ENCODE data around the gene METTL5. TPM values are rescaled to one million over a fixed set of nuclear protein-coding genes. Genes with fewer than 3 reads are reported as not detected.

Gene METTL5
- total RNA-seq, 2 experiments from 2014 or later: 13.2 to 16.0 TPM

- H3K27me3 Mint-ChIP-seq: peaks cover 28% of the 10 kb centered on the region
- no peak for ATAC-seq (ENCODE audit: poor library complexity)
- CTCF ChIA-PET: interaction anchor here (0.8 to 1.0 kb wide), 3 partner anchors 8 to 151 kb away, joined by 3 to 6 read pairs (median 4); partner anchors contain the start of gene SSB
These were observed 34.1 kb downstream of the METTL5 start for GRCh38 chr2:169790581-169790980.

GRCh38 chr2:169782513-169782912 lies 42.2 kb downstream of the METTL5 start:
- H3K4me1 Mint-ChIP-seq (ENCODE audit: low read depth): no peaks in the 10 kb centered on the region
- H3K4me3 Mint-ChIP-seq: no peak overlapping the region
- H3K36me3 Mint-ChIP-seq (ENCODE audit: low read depth): no peaks in the 10 kb centered on the region
- no peak overlapping the region for H3K27ac Mint-ChIP-seq
- H3K9me3 Mint-ChIP-seq: no peaks in the 10 kb centered on the region
- H3K27ac ChIP-seq (ENCODE audit: low read depth in 1 of 2, low read length in 2 of 2): no peak overlapping the region
- no peaks in the 10 kb centered on the region for H3K9me3 ChIP-seq (ENCODE audit: control insufficient read depth in 1 of 2, insufficient read depth in 1 of 2, low read length in 2 of 2)
- DNase-seq (no peak), ATAC-seq (ENCODE audit: poor library complexity) (no peak)
- intact Hi-C loops (cut with DNase I, micrococcal nuclease): no loop called here
- no peak overlapping the region for H3K4me3 ChIP-seq (ENCODE audit: low read length)
- peaks cover 15% of the 10 kb centered on the region for H3K27me3 Mint-ChIP-seq
- H3K27me3 ChIP-seq (ENCODE audit: control insufficient read depth in 1 of 2, insufficient read depth in 2 of 2, low read length in 2 of 2): peaks cover 0 to under 1% of the 10 kb centered on the region in 2 experiments
- no peaks in the 10 kb centered on the region for H3K36me3 ChIP-seq (ENCODE audit: insufficient read depth, low read length)
- H3K4me1 ChIP-seq (ENCODE audit: insufficient read depth, low read length): no peaks in the 10 kb centered on the region
- ChIA-PET POLR2A (no interaction called here), CTCF (no interaction called here)
- no peak for TF ChIP-seq CTCF (IDR thresholded peaks at IDR 0.05)

More at GRCh38 chr2:169790581-169790980, 34.1 kb downstream of the METTL5 start:
- DNase-seq: no peak
- no peak for TF ChIP-seq CTCF (IDR thresholded peaks at IDR 0.05)
- no peaks in the 10 kb centered on the region for H3K4me1 Mint-ChIP-seq (ENCODE audit: low read depth)
- peaks cover 10 to 23% of the 10 kb centered on the region in 2 experiments for H3K27me3 ChIP-seq (ENCODE audit: control insufficient read depth in 1 of 2, insufficient read depth in 2 of 2, low read length in 2 of 2)
- no peak overlapping the region for H3K27ac Mint-ChIP-seq
- no peak overlapping the region for H3K27ac ChIP-seq (ENCODE audit: low read depth in 1 of 2, low read length in 2 of 2)
- no peak overlapping the region for H3K4me3 ChIP-seq (ENCODE audit: low read length)
- POLR2A ChIA-PET: interaction anchor here (0.6 kb wide), 1 partner anchor 10 kb away, joined by 3 read pairs; no protein-coding TSS in a partner anchor
- no peaks in the 10 kb centered on the region for H3K9me3 ChIP-seq (ENCODE audit: control insufficient read depth in 1 of 2, insufficient read depth in 1 of 2, low read length in 2 of 2)
- intact Hi-C loops (cut with DNase I, micrococcal nuclease): no loop called here
- no peaks in the 10 kb centered on the region for H3K36me3 Mint-ChIP-seq (ENCODE audit: low read depth)
- H3K36me3 ChIP-seq (ENCODE audit: insufficient read depth, low read length): no peaks in the 10 kb centered on the region
- no peaks in the 10 kb centered on the region for H3K9me3 Mint-ChIP-seq
- H3K4me1 ChIP-seq (ENCODE audit: insufficient read depth, low read length): peaks cover 6% of the 10 kb centered on the region
- no peak overlapping the region for H3K4me3 Mint-ChIP-seq

DNA sequence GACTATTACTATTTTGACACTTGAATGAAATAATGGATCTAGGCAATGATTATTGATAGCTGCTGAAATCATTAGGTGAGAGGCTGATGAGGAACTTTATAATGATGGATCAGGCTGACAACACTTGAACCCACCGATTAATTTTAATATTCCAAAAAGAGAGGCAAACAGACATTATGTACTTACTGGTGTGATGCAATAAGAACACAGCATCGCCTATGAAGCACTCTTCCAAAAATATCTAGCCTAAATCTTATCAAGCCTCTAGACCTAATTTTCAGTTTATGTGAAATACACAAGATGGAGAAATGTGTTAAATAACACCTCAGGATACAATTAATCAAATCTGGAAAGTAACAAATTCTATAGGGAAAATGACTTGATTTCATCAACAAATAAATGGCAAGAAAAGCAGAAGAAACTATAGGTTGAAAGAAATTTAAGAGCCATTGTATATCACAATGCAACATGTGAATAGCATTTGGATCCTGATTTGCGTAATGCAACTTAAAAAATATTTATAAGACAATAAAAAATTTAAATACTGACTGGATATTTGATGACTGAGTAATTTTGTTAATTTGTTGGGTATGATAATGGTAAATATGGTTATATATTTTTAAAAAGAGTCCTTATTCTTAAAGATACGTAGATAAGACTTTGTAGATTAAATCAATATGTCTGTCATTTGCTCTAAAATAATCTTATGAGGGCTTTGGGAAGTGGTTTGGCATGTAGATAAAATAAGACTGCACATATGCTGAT lies 43.3 kb downstream of the METTL5 start:
- no peaks in the 10 kb centered on the region for H3K9me3 Mint-ChIP-seq
- H3K36me3 Mint-ChIP-seq (ENCODE audit: low read depth): no peaks in the 10 kb centered on the region
- TF ChIP-seq CTCF (IDR thresholded peaks at IDR 0.05): no peak
- H3K4me3 ChIP-seq (ENCODE audit: low read length): no peak overlapping the region
- ChIA-PET POLR2A (no interaction called here), CTCF (no interaction called here)
- DNase-seq: no peak
- no peaks in the 10 kb centered on the region for H3K27me3 ChIP-seq (ENCODE audit: control insufficient read depth in 1 of 2, insufficient read depth in 2 of 2, low read length in 2 of 2)
- intact Hi-C loops (cut with DNase I, micrococcal nuclease): no loop called here
- H3K4me1 ChIP-seq (ENCODE audit: insufficient read depth, low read length): no peaks in the 10 kb centered on the region
- H3K27ac Mint-ChIP-seq: no peak overlapping the region
- no peak overlapping the region for H3K27ac ChIP-seq (ENCODE audit: low read depth in 1 of 2, low read length in 2 of 2)
- H3K4me3 Mint-ChIP-seq: no peak overlapping the region
- H3K4me1 Mint-ChIP-seq (ENCODE audit: low read depth): no peaks in the 10 kb centered on the region
- no peak for ATAC-seq (ENCODE audit: poor library complexity)
- H3K36me3 ChIP-seq (ENCODE audit: insufficient read depth, low read length): no peaks in the 10 kb centered on the region
- no peaks in the 10 kb centered on the region for H3K9me3 ChIP-seq (ENCODE audit: control insufficient read depth in 1 of 2, insufficient read depth in 1 of 2, low read length in 2 of 2)
- H3K27me3 Mint-ChIP-seq: peaks cover 15% of the 10 kb centered on the region

Data from CD4-positive, alpha-beta T cell (primary cell).